H1 (cell line): Measurements from ENCODE around the gene ZFP3. TPM values are rescaled to one million over a fixed set of nuclear protein-coding genes. Genes with fewer than 3 reads are reported as not detected.

ENCODE experiments used
- polyA plus RNA-seq, 7 experiments: library from polyadenylated mRNA; depleted of rRNA in 3 of 7; stranded (reverse) in 5 of 7; unstranded in 2 of 7; fragments of >200 nt in 5 of 7; fragments of 200-250 nt in 2 of 7; gene quantifications; 1 replicate in 5 of 7; 2 replicates in 1 of 7; 4 replicates in 1 of 7; pipeline versions ENCODE4 v1.2.1 to v1.2.3, GENCODE V29; 2011 to 2013; ENCODE audit warnings: missing spikeins in 2 of 7, mixed read lengths in 2 of 7
- total RNA-seq: library from RNA; stranded (reverse); fragmentation: NEBNext Ultra II Directional; extraction: Animal tissue kit (Norgen Biotek cat#: 25700); gene quantifications from 2 replicates; pipeline ENCODE4 v1.2.1, GENCODE V29; 2021
- TF ChIP-seq, protein P1 (sequence below): fragments of 300-600 bp; sonication (generic); IDR thresholded peaks from 2 replicates; pipeline ENCODE4 v1.7.1; 2012; ENCODE audit warnings: low read length, moderate library complexity, mild to moderate bottlenecking, inconsistent platforms; ENCODE audit not compliant: insufficient replicate concordance
- TF ChIP-seq, protein P2 (sequence below): IDR thresholded peaks from 2 replicates; pipeline ENCODE4 v1.6.1; 2012; ENCODE audit warnings: inconsistent platforms

The ZFP3 gene
- total and polyA plus RNA-seq, 2 of the 8 experiments (the other 6 are each of a cell fraction or from before 2014, with no cell fraction given) = 0.15 to 0.44 TPM

GRCh38 chr17:5110816-5111215 lies 32.5 kb downstream of the ZFP3 start (continued):
- TF ChIP-seq, protein P1, sequence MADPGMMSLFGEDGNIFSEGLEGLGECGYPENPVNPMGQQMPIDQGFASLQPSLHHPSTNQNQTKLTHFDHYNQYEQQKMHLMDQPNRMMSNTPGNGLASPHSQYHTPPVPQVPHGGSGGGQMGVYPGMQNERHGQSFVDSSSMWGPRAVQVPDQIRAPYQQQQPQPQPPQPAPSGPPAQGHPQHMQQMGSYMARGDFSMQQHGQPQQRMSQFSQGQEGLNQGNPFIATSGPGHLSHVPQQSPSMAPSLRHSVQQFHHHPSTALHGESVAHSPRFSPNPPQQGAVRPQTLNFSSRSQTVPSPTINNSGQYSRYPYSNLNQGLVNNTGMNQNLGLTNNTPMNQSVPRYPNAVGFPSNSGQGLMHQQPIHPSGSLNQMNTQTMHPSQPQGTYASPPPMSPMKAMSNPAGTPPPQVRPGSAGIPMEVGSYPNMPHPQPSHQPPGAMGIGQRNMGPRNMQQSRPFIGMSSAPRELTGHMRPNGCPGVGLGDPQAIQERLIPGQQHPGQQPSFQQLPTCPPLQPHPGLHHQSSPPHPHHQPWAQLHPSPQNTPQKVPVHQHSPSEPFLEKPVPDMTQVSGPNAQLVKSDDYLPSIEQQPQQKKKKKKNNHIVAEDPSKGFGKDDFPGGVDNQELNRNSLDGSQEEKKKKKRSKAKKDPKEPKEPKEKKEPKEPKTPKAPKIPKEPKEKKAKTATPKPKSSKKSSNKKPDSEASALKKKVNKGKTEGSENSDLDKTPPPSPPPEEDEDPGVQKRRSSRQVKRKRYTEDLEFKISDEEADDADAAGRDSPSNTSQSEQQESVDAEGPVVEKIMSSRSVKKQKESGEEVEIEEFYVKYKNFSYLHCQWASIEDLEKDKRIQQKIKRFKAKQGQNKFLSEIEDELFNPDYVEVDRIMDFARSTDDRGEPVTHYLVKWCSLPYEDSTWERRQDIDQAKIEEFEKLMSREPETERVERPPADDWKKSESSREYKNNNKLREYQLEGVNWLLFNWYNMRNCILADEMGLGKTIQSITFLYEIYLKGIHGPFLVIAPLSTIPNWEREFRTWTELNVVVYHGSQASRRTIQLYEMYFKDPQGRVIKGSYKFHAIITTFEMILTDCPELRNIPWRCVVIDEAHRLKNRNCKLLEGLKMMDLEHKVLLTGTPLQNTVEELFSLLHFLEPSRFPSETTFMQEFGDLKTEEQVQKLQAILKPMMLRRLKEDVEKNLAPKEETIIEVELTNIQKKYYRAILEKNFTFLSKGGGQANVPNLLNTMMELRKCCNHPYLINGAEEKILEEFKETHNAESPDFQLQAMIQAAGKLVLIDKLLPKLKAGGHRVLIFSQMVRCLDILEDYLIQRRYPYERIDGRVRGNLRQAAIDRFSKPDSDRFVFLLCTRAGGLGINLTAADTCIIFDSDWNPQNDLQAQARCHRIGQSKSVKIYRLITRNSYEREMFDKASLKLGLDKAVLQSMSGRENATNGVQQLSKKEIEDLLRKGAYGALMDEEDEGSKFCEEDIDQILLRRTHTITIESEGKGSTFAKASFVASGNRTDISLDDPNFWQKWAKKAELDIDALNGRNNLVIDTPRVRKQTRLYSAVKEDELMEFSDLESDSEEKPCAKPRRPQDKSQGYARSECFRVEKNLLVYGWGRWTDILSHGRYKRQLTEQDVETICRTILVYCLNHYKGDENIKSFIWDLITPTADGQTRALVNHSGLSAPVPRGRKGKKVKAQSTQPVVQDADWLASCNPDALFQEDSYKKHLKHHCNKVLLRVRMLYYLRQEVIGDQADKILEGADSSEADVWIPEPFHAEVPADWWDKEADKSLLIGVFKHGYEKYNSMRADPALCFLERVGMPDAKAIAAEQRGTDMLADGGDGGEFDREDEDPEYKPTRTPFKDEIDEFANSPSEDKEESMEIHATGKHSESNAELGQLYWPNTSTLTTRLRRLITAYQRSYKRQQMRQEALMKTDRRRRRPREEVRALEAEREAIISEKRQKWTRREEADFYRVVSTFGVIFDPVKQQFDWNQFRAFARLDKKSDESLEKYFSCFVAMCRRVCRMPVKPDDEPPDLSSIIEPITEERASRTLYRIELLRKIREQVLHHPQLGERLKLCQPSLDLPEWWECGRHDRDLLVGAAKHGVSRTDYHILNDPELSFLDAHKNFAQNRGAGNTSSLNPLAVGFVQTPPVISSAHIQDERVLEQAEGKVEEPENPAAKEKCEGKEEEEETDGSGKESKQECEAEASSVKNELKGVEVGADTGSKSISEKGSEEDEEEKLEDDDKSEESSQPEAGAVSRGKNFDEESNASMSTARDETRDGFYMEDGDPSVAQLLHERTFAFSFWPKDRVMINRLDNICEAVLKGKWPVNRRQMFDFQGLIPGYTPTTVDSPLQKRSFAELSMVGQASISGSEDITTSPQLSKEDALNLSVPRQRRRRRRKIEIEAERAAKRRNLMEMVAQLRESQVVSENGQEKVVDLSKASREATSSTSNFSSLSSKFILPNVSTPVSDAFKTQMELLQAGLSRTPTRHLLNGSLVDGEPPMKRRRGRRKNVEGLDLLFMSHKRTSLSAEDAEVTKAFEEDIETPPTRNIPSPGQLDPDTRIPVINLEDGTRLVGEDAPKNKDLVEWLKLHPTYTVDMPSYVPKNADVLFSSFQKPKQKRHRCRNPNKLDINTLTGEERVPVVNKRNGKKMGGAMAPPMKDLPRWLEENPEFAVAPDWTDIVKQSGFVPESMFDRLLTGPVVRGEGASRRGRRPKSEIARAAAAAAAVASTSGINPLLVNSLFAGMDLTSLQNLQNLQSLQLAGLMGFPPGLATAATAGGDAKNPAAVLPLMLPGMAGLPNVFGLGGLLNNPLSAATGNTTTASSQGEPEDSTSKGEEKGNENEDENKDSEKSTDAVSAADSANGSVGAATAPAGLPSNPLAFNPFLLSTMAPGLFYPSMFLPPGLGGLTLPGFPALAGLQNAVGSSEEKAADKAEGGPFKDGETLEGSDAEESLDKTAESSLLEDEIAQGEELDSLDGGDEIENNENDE = no peak
- TF ChIP-seq, protein P2, sequence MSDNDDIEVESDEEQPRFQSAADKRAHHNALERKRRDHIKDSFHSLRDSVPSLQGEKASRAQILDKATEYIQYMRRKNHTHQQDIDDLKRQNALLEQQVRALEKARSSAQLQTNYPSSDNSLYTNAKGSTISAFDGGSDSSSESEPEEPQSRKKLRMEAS = peak; percentile 45; the same call in 1 of the 2 replicates
